NT2/D1 (cell line): ENCODE measurements around the gene PBX1.

Source experiments
- SUZ12 ChIP-seq: IDR thresholded peaks from 2 replicates; pipeline ENCODE4 v1.6.1; 2011; ENCODE audit not compliant: insufficient read length, insufficient read depth; ENCODE audit errors: extremely low read depth
- YY1 ChIP-seq: IDR thresholded peaks from 2 replicates; pipeline ENCODE4 v1.6.1; 2011; ENCODE audit not compliant: insufficient read length, insufficient read depth
- ZNF274 ChIP-seq: IDR thresholded peaks from 2 replicates; pipeline ENCODE4 v1.6.1; 2011; ENCODE audit warnings: mild to moderate bottlenecking, low read depth, low read length

DNA sequence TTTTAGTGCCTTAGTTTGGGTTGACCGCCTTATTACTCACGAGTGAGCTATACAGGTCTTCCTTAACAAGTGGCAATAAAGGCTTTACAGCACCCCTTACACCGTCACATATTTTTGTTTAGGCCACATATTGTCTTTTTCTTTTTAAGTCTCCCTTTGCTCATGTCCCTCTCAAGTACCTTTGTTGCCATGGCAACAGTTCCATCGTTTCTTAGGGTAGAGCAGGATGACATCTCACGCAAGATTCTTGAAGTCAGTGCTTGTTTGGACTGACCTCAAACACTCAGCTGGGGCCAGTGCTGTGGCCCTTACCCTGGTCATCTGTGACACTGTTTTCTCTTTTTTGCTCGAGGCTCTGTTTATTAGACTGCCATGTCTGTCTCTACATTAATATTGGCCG lies 69.8 kb downstream of the PBX1 start:
- TF ChIP-seq ZNF274 (no peak), YY1 (no peak), SUZ12 (no peak)
